ENCODE data around the gene ARFGAP3.

- TF ChIP-seq ZNF449 (tag by site-specific recombination; IDR thresholded peaks at IDR 0.05) = no peak
- no peak for TF ChIP-seq GLI4 (tag by site-specific recombination; IDR thresholded peaks at IDR 0.05)
- TF ChIP-seq ZNF624 (tag by site-specific recombination; IDR thresholded peaks at IDR 0.05) = no peak
- TF ChIP-seq KLF9 (tag by site-specific recombination; IDR thresholded peaks at IDR 0.05; ENCODE audit: low read depth) = no peak
- TF ChIP-seq REST (tag by site-specific recombination; IDR thresholded peaks at IDR 0.05) = no peak
- TF ChIP-seq, protein P1, sequence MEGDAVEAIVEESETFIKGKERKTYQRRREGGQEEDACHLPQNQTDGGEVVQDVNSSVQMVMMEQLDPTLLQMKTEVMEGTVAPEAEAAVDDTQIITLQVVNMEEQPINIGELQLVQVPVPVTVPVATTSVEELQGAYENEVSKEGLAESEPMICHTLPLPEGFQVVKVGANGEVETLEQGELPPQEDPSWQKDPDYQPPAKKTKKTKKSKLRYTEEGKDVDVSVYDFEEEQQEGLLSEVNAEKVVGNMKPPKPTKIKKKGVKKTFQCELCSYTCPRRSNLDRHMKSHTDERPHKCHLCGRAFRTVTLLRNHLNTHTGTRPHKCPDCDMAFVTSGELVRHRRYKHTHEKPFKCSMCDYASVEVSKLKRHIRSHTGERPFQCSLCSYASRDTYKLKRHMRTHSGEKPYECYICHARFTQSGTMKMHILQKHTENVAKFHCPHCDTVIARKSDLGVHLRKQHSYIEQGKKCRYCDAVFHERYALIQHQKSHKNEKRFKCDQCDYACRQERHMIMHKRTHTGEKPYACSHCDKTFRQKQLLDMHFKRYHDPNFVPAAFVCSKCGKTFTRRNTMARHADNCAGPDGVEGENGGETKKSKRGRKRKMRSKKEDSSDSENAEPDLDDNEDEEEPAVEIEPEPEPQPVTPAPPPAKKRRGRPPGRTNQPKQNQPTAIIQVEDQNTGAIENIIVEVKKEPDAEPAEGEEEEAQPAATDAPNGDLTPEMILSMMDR (tag by site-specific recombination; IDR thresholded peaks at IDR 0.05) = no peak
- TF ChIP-seq, protein P2, sequence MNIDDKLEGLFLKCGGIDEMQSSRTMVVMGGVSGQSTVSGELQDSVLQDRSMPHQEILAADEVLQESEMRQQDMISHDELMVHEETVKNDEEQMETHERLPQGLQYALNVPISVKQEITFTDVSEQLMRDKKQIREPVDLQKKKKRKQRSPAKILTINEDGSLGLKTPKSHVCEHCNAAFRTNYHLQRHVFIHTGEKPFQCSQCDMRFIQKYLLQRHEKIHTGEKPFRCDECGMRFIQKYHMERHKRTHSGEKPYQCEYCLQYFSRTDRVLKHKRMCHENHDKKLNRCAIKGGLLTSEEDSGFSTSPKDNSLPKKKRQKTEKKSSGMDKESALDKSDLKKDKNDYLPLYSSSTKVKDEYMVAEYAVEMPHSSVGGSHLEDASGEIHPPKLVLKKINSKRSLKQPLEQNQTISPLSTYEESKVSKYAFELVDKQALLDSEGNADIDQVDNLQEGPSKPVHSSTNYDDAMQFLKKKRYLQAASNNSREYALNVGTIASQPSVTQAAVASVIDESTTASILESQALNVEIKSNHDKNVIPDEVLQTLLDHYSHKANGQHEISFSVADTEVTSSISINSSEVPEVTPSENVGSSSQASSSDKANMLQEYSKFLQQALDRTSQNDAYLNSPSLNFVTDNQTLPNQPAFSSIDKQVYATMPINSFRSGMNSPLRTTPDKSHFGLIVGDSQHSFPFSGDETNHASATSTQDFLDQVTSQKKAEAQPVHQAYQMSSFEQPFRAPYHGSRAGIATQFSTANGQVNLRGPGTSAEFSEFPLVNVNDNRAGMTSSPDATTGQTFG (tag by site-specific recombination; IDR thresholded peaks at IDR 0.05; ENCODE audit: borderline replicate concordance) = no peak
- TF ChIP-seq, protein P3, sequence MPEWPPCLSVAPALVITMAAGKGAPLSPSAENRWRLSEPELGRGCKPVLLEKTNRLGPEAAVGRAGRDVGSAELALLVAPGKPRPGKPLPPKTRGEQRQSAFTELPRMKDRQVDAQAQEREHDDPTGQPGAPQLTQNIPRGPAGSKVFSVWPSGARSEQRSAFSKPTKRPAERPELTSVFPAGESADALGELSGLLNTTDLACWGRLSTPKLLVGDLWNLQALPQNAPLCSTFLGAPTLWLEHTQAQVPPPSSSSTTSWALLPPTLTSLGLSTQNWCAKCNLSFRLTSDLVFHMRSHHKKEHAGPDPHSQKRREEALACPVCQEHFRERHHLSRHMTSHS (tag by site-specific recombination; IDR thresholded peaks at IDR 0.05) = no peak
- TF ChIP-seq, protein P4, sequence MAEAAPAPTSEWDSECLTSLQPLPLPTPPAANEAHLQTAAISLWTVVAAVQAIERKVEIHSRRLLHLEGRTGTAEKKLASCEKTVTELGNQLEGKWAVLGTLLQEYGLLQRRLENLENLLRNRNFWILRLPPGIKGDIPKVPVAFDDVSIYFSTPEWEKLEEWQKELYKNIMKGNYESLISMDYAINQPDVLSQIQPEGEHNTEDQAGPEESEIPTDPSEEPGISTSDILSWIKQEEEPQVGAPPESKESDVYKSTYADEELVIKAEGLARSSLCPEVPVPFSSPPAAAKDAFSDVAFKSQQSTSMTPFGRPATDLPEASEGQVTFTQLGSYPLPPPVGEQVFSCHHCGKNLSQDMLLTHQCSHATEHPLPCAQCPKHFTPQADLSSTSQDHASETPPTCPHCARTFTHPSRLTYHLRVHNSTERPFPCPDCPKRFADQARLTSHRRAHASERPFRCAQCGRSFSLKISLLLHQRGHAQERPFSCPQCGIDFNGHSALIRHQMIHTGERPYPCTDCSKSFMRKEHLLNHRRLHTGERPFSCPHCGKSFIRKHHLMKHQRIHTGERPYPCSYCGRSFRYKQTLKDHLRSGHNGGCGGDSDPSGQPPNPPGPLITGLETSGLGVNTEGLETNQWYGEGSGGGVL (tag by site-specific recombination; IDR thresholded peaks at IDR 0.05) = no peak
- TF ChIP-seq KLF7 (tag by site-specific recombination; IDR thresholded peaks at IDR 0.05; ENCODE audit: borderline replicate concordance) = no peak
Measured at GRCh38 chr22:42866100-42866499, 9.0 kb upstream of the ARFGAP3 start.
